ENCODE measurements around the gene BTBD16. TPM values are rescaled to one million over a fixed set of nuclear protein-coding genes. Genes with fewer than 3 reads are reported as not detected.

Gene BTBD16
- total RNA-seq, 1 donor from 2014 or later: 1.3 TPM

DNA sequence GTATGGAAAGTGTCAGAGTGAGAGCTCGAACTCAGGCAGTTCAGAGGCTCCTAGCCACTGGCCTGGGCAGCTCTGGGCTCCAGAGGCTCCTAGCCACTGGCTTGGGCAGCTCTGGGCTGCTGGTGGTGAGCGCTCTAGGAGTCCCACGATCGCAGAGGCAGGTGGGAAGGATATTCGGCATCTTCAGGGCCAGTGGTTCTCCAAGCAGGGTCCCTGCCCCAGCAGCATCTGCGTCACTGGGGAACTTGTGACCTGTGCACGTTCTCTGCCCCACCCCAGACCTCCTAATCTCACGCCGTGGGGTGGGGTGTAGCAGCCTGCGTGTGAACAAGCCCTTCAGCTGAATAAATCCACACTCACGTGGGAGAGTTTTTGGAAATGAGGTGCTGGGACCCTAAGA, 25.2 kb upstream of the BTBD16 start:
- H3K4me3 ChIP-seq (ENCODE audit: low read depth, low read length): no peak overlapping the region
- TF ChIP-seq, protein P1, sequence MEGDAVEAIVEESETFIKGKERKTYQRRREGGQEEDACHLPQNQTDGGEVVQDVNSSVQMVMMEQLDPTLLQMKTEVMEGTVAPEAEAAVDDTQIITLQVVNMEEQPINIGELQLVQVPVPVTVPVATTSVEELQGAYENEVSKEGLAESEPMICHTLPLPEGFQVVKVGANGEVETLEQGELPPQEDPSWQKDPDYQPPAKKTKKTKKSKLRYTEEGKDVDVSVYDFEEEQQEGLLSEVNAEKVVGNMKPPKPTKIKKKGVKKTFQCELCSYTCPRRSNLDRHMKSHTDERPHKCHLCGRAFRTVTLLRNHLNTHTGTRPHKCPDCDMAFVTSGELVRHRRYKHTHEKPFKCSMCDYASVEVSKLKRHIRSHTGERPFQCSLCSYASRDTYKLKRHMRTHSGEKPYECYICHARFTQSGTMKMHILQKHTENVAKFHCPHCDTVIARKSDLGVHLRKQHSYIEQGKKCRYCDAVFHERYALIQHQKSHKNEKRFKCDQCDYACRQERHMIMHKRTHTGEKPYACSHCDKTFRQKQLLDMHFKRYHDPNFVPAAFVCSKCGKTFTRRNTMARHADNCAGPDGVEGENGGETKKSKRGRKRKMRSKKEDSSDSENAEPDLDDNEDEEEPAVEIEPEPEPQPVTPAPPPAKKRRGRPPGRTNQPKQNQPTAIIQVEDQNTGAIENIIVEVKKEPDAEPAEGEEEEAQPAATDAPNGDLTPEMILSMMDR (conservative IDR thresholded peaks at IDR 0.05; ENCODE audit: low read depth, low read length): no peak
- DNase-seq (ENCODE audit: low read depth): no peak

DNA sequence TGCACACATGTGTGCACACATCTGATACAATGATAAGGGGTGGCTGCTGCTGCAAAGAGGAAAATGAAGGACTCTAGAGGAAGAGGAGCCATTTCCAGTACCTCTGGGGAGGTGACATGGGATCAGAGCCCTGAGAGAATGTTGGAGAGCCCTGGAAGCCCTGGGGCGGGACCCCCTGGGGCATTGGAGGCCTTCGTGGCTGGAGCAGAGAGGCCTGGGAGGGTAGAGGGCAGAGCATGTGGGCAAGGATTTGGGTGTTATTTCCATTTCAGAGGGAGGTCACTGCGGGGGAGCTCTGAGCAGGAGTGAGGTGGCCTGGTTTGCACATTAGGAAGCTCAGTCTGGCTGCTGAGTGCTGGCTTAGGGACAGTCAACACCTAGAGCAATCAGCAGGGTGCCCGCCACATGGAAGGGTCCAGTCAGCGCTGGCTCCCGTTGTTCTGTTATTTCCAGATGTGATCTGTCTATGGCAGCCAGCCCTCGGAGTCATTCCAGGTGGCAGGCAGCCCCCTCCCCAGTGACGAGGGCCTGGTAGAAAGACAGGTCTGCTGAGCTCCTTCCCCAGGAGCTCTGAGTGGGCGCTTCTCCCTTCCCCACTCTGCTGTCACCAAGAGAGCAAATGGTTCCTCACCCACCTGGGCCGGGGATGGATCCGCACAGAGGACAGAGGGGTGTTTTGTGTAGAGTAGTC, 24.1 kb upstream of the BTBD16 start:
- no peak for DNase-seq (ENCODE audit: low read depth)
- TF ChIP-seq, protein P1 (conservative IDR thresholded peaks at IDR 0.05; ENCODE audit: low read depth, low read length): no peak

DNA sequence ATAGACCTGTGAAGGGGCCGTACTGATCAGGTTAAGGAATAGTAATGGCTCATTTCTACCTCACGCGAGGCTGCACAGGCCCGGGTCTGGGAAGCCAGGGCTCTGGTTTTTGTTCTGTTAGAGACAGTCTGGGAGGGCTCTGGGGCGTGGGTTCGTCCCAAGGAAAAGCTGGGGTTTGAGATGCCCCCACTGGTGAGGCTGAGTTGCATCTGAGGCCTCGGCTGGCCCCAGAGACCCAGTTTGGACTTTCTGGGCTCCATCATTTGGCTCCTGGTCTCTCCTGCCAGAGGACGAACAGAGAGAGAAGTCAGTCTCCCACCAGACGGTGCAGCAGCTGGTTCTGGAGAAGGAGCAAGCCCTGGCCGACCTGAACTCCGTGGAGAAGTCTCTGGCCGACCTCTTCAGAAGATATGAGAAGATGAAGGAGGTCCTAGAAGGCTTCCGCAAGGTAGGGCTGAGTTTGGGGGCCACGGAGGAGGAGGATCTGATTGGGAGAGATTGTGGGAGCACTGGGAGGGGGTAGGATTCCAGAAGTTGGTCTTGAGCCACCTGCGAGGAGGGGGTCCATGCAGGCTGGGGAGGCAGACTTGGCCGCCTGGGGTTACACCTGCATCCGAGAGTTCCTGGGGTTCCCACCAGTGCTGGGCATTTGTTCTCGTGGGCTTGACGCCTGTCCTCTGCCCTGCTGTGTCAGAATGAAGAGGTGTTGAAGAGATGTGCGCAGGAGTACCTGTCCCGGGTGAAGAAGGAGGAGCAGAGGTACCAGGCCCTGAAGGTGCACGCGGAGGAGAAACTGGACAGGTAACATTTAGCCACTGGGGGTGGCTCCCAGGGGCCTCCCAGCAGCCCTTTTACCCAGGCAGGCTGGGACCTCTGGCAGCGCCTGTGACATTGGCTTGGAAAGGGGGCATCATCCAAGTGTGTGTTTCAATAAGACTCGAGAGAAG, 22.5 kb upstream of the BTBD16 start:
- TF ChIP-seq, protein P1 (conservative IDR thresholded peaks at IDR 0.05; ENCODE audit: low read depth, low read length): no peak
- DNase-seq (ENCODE audit: low read depth): no peak
- H3K4me3 ChIP-seq (ENCODE audit: low read depth, low read length): no peak overlapping the region

More for the DNA sequence above, 24.1 kb upstream of the BTBD16 start:
- no peak overlapping the region for H3K4me3 ChIP-seq (ENCODE audit: low read depth, low read length)

DNA sequence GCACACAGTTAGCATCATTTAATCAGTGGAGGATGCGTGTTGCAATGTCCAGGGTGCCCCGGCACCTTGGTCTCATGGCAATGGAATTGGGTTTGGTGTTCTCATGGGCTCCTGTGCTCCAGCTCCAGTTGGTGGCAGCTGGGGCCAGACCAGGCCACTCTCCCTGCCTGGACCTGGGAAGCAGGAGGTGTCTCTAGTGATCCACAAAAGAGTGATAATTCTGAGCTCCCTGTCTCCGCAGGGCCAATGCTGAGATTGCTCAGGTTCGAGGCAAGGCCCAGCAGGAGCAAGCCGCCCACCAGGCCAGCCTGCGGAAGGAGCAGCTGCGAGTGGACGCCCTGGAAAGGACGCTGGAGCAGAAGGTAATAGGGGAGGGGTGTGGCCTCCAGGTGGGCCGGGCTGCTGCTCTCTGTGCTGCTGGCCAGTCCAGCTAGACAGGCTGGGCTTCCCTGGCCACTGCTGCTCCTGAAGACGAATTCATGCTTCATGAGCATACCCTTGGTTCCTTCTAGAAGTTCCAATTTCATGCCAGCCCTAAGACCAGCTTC, 21.7 kb upstream of the BTBD16 start:
- TF ChIP-seq, protein P1 (conservative IDR thresholded peaks at IDR 0.05; ENCODE audit: low read depth, low read length): no peak
- DNase-seq (ENCODE audit: low read depth): no peak

DNA sequence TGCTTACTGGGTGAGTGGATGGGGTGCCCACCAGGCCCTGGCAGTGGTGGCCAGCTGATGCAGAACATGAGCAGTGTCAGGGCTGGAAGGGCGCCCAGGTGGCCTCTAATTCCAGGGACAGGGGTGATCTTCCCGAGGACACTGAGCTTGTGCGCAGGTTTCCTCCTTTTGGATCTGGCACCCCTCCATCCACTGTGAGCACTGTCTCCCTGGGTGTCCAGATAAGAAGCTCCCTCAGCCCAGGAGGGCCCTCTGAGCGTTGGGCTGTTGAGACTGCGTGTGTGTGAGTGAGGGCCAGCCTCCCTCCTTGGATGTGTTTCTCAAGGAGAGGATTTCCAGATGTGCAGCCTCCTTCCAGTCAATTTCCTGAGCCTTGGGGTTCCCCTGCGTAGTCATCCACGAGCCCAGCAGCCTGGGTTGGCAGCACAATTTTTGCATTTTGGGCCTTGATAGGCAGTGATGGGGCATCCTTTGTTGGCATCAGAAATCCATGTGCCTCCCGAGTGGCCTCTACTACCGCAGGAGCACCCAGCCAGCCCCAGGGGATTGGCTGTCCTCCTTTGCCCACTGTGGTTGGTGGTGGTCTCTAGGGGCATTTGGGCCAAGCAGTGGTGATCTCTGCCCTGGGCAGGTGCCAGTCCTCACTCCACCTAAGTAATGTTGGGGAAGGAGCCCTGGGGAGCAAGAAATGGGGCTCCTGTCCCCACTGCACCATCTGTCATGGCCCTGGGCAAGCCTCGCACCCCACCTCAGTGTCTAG, 20.9 kb upstream of the BTBD16 start:
- no peak for DNase-seq (ENCODE audit: low read depth)
- no peak overlapping the region for H3K4me3 ChIP-seq (ENCODE audit: low read depth, low read length)
- TF ChIP-seq, protein P1 (conservative IDR thresholded peaks at IDR 0.05; ENCODE audit: low read depth, low read length): no peak

More for the DNA sequence above, 21.7 kb upstream of the BTBD16 start:
- no peak overlapping the region for H3K4me3 ChIP-seq (ENCODE audit: low read depth, low read length)

DNA sequence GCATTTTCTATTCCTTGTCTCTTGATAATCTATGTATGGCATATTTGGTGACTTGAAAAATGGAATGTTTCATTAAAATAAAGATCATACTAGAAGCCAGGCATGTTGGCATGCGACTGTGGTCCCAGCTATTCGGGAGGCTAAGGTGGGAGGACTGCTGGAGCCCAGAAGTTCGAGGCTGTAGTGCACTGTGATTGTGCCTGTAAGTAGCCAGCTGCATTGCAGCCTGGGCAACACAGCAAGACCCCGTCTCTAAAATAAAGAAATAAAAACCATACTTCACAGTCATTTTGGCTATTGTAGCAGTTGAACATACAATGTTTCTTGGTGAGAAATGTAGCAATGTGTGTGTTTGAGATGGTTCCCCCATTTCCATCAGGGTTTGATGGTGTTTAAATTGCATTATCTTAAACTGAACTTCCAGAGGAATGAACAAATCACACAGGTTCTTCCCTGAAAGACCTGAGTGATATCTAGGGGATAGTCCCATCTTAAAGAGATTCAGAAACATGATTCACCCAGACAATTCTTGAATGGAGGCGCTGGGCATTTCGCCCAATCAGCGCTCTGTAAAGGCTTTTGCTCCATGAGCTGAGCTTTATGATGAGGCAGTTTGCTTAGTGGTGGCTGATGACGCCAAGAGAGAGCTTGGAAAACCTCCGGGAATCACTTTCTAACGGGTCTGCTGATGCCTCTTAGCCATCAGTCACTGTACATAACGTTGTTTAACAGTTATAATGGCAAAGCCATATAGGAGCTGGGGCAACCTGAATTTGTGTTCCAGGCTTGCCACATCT, 19.4 kb upstream of the BTBD16 start:
- TF ChIP-seq, protein P1 (conservative IDR thresholded peaks at IDR 0.05; ENCODE audit: low read depth, low read length): no peak
- no peak for DNase-seq (ENCODE audit: low read depth)
- no peak overlapping the region for H3K4me3 ChIP-seq (ENCODE audit: low read depth, low read length)
